Endothelial cell of umbilical vein (primary cell): ENCODE data around the gene PCDH8. TPM values are rescaled to one million over a fixed set of nuclear protein-coding genes. Genes with fewer than 3 reads are reported as not detected.
A peak's percentile ranks its signal among the peaks of the same experiment; 100 is the strongest.

Source experiments
- BruUV-seq: library from RNA; stranded (reverse); fragments of 400-500 nt; replicated peaks from 2 replicates; lab custom pipeline; 2021; lab: Mats Ljungman, UMichigan
- CTCF ChIA-PET: fragments of 300-600, 350-600 bp; sonication (Branson Sonifier 250); formaldehyde crosslinking; loops from one replicate; lab custom pipeline; 2021; ENCODE audit warnings: antibody characterized with exemption, inconsistent platforms; lab: Charles Lee
- POLR2A ChIA-PET: fragments of 300-600, 350-600 bp; sonication (Branson Sonifier 250); formaldehyde crosslinking; loops from one replicate; lab custom pipeline; 2021; ENCODE audit warnings: antibody characterized with exemption, inconsistent platforms; lab: Charles Lee
- DNase-seq: peaks from one replicate; pipeline ENCODE4 v3.0.0-alpha.2; 2011; ENCODE audit warnings: low read depth, low spot score
- FAIRE-seq: peaks from 2 replicates; lab custom pipeline; 2011; peaks lifted over from hg19 to GRCh38; lab: Jason Lieb, UNC
- H2AFZ ChIP-seq: 2 replicates; pipeline ENCODE4 v1.6.0; 2012; ENCODE audit warnings: low read depth, low read length, control low read depth, inconsistent platforms
- H3K27ac ChIP-seq: 2 replicates; pipeline ENCODE4 v1.5.1; 2011; ENCODE audit warnings: low read depth, mild to moderate bottlenecking, control low read depth, low read length, moderate library complexity; ENCODE audit not compliant: insufficient read depth
- H3K27me3 ChIP-seq, 2 experiments: 2 replicates each; pipeline versions ENCODE4 v1.6.0 to v1.6.1; 2011; ENCODE audit warnings: low read length in 2 of 2, mixed read lengths in 1 of 2; ENCODE audit not compliant: control insufficient read depth in 2 of 2, insufficient read depth in 2 of 2
- H3K36me3 ChIP-seq, 2 experiments: 2 replicates in 1 of 2; 3 replicates in 1 of 2; pipeline ENCODE4 v1.5.1; 2011; ENCODE audit warnings: low read length in 2 of 2, mild to moderate bottlenecking in 1 of 2, moderate library complexity in 1 of 2; ENCODE audit not compliant: control insufficient read depth in 2 of 2, insufficient read depth in 2 of 2; ENCODE audit errors: extremely low read depth in 1 of 2
- H3K4me1 ChIP-seq: 3 replicates; pipeline ENCODE4 v1.5.1; 2011; ENCODE audit warnings: mild to moderate bottlenecking, low read length; ENCODE audit not compliant: control insufficient read depth, insufficient read depth; ENCODE audit errors: extremely low read depth
- H3K4me2 ChIP-seq: 2 replicates; pipeline ENCODE4 v1.6.1; 2011; ENCODE audit warnings: low read length, control low read depth, mixed read lengths; ENCODE audit not compliant: insufficient read depth
- H3K4me3 ChIP-seq, 3 experiments: fragments of 200-600 bp in 1 of 3; sonication (generic), shearing (Covaris generic) in 1 of 3; replicated peaks in 1 of 3; 2 replicates each; pipeline ENCODE4 v1.5.1; 2011 to 2016; ENCODE audit warnings: control low read depth in 3 of 3, low read length in 3 of 3, mild to moderate bottlenecking in 2 of 3, inconsistent platforms in 1 of 3, low read depth in 1 of 3, moderate library complexity in 1 of 3; ENCODE audit not compliant: insufficient read depth in 1 of 3
- H3K79me2 ChIP-seq: 2 replicates; pipeline ENCODE4 v1.6.0; 2012; ENCODE audit warnings: low read length, inconsistent platforms; ENCODE audit not compliant: control insufficient read depth, insufficient read depth
- H3K9ac ChIP-seq: replicated peaks from 2 replicates; pipeline ENCODE3; 2011; ENCODE audit warnings: low read length, control low read depth; ENCODE audit not compliant: insufficient read depth; ENCODE audit errors: extremely low read depth
- H3K9me1 ChIP-seq: replicated peaks from 3 replicates; pipeline ENCODE4 v1.6.0; 2011; ENCODE audit warnings: mild to moderate bottlenecking, low read length; ENCODE audit not compliant: control insufficient read depth, insufficient read depth; ENCODE audit errors: extremely low read depth
- H3K9me3 ChIP-seq: replicated peaks from 2 replicates; pipeline ENCODE4 v1.5.1; 2012; ENCODE audit warnings: low read length, inconsistent platforms; ENCODE audit not compliant: control insufficient read depth, insufficient read depth
- H4K20me1 ChIP-seq: replicated peaks from 2 replicates; pipeline ENCODE3; 2011; ENCODE audit warnings: mild to moderate bottlenecking, low read length; ENCODE audit not compliant: control insufficient read depth, insufficient read depth; ENCODE audit errors: extremely low read depth
- CTCF ChIP-seq, 2 donors: IDR thresholded peaks; 1 replicate in 1 of 2; 2 replicates in 1 of 2; pipeline ENCODE4 v1.5.1; 2011; ENCODE audit warnings: low read length in 2 of 2, mild to moderate bottlenecking in 2 of 2, moderate library complexity in 2 of 2, control low read depth in 1 of 2, inconsistent platforms in 1 of 2, low read depth in 1 of 2; ENCODE audit not compliant: insufficient read depth in 1 of 2; ENCODE audit errors: extremely low read depth in 1 of 2
- EZH2 ChIP-seq: IDR thresholded peaks from 2 replicates; pipeline ENCODE4 v1.6.1; 2012; ENCODE audit warnings: borderline replicate concordance, low read depth, mild to moderate bottlenecking, moderate library complexity, low read length, inconsistent platforms; ENCODE audit not compliant: severe bottlenecking
- FOS ChIP-seq: IDR thresholded peaks from 2 replicates; pipeline ENCODE4 v1.6.1; 2011; ENCODE audit warnings: mild to moderate bottlenecking, low read length, moderate library complexity, borderline replicate concordance; ENCODE audit not compliant: insufficient read depth
- GATA2 ChIP-seq: IDR thresholded peaks from 2 replicates; pipeline ENCODE4 v1.7.0; 2011; ENCODE audit warnings: low read depth, mild to moderate bottlenecking, moderate library complexity, mixed read lengths, low read length; ENCODE audit not compliant: insufficient read length, insufficient read depth
- JUN ChIP-seq: IDR thresholded peaks from 2 replicates; pipeline ENCODE4 v1.6.1; 2011; ENCODE audit warnings: borderline replicate concordance, low read depth; ENCODE audit not compliant: insufficient read length, insufficient read depth
- MYC ChIP-seq: IDR thresholded peaks from one replicate; pipeline ENCODE4 v1.6.1; 2011; ENCODE audit warnings: mild to moderate bottlenecking, low read depth, low read length
- POLR2A ChIP-seq: IDR thresholded peaks from 2 replicates; pipeline ENCODE4 v1.6.1; 2012; ENCODE audit warnings: low read depth, mild to moderate bottlenecking, control low read depth, low read length
- POLR2AphosphoS5 ChIP-seq: IDR thresholded peaks from 2 replicates; pipeline ENCODE4 v1.6.1; 2012; ENCODE audit warnings: low read depth, mild to moderate bottlenecking, control low read depth, low read length, moderate library complexity; ENCODE audit not compliant: insufficient read depth
- dilution Hi-C: fragments of 300-500 bp; cut with MboI; formaldehyde crosslinking; loops from one replicate; pipeline ENCODE4 v1.15.0; 2019; ENCODE audit warnings: low sequenced_read_pairs; ENCODE audit not compliant: extremely low pct_ligation_motif_present
- intact Hi-C: fragments of 100-400 bp; cut with micrococcal nuclease; formaldehyde crosslinking; loops from one replicate; pipeline ENCODE4 v1.10.0; 2022
- polyA plus RNA-seq, 4 experiments: library from polyadenylated mRNA; depleted of rRNA in 3 of 4; stranded (reverse) in 3 of 4; unstranded in 1 of 4; fragments of >200 nt; gene quantifications; 2 replicates each; pipeline versions ENCODE4 v1.2.1 to v1.2.3, GENCODE V29; 2011 to 2012; ENCODE audit warnings: missing spikeins in 1 of 4
- total RNA-seq: library from RNA; stranded (reverse); gene quantifications from 2 replicates; pipeline ENCODE4 v1.2.3, GENCODE V29; 2021
- TF ChIP-seq, protein P1 (sequence below): IDR thresholded peaks from 2 replicates; pipeline ENCODE4 v1.6.1; 2011; ENCODE audit not compliant: insufficient read depth, insufficient read length

The PCDH8 gene
- total and polyA plus RNA-seq, 2 donors (not counting 3 experiments of a cell fraction or from before 2014, with no cell fraction given): not detected

DNA sequence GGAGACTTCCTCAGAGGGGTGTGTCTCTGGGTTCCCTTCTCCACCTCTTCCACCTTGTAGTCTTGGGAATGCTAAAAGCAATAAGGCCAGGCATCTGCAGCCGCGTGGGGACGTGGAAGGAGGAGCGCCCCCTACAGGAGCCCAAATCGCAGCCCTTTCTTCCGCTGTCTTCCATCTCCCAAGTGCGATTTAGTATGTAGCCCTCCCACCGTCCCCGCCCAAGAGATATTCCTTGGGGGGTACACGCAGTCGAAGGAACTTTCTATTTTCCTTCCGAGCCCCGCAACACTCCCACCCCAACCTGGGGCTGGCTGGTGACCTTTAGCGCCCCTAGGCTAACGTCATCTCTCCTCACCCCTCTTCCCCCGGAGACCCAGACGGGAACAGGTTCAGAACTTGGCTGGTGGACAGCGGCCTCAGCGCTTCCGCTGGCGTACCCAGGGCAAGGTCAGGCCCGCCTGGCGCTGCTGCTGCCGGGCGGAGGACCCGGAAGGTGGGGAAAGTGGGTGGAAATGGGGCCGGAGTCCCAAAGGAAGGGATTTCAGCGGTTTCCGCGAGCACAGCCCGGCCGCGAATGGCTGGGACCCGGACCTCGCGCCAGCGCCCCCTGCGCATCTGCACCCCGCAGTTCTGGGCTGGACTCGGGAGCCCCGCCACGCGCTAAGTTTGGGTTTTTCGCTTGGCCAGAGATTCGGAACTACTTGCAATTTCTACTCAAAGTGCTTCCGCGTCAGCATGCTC lies 2.1 kb upstream of the PCDH8 start:
- dilution Hi-C loops: no loop called here
- POLR2A ChIA-PET: no interaction called here
- DNase-seq: peak; percentile 20
- H3K79me2 ChIP-seq: no peaks in the 10 kb centered on the region
- H3K9me1 ChIP-seq: no peaks in the 10 kb centered on the region
- CTCF ChIA-PET: interaction anchor here (1.1 to 1.2 kb wide), 2 partner anchors 8 to 10 kb away, joined by 4 to 6 read pairs; no protein-coding TSS in a partner anchor
- intact Hi-C loops: loop anchor here (5.0 kb wide), 1 partner anchor 117 kb away; no protein-coding TSS in a partner anchor
- H3K27me3 ChIP-seq: peaks cover 48 to 70% of the 10 kb centered on the region in 2 experiments
- H2AFZ ChIP-seq: peak overlapping the region; percentile 33
- no peaks in the 10 kb centered on the region for H4K20me1 ChIP-seq
- peak; percentile 69 for FAIRE-seq
- H3K9ac ChIP-seq: no peak overlapping the region
- peak overlapping the region; percentile 42 to 56 (median 45) for H3K4me3 ChIP-seq
- no peak overlapping the region for H3K27ac ChIP-seq
- peak overlapping the region; percentile 81 for H3K4me2 ChIP-seq
- peaks cover 5% of the 10 kb centered on the region for H3K4me1 ChIP-seq
- BruUV-seq: no TSS peak
- no peaks in the 10 kb centered on the region for H3K9me3 ChIP-seq
- no peaks in the 10 kb centered on the region for H3K36me3 ChIP-seq
- TF ChIP-seq MYC: no peak
- no peak for TF ChIP-seq CTCF (IDR thresholded peaks at IDR 0.05; ENCODE audit: extremely low read depth in 1 of 2, insufficient read depth in 1 of 2, low read depth in 1 of 2, low read length in 2 of 2)

GRCh38 chr13:52850072-52850395 lies 1.6 kb upstream of the PCDH8 start:
- no peak for FAIRE-seq
- CTCF ChIA-PET: no interaction called here
- Histone ChIP-seq H3K27me3 (peaks cover 51 to 74% of the 10 kb centered on the region in 2 experiments), H3K9me3 (no peaks in the 10 kb centered on the region), H3K9me1 (no peaks in the 10 kb centered on the region), H3K36me3 (no peaks in the 10 kb centered on the region), H3K79me2 (no peaks in the 10 kb centered on the region), H3K4me1 (peaks cover 5% of the 10 kb centered on the region), H4K20me1 (no peaks in the 10 kb centered on the region), H2AFZ (no peak overlapping the region), H3K4me2 (no peak overlapping the region), H3K4me3 (no peak overlapping the region), H3K9ac (no peak overlapping the region), H3K27ac (no peak overlapping the region)
- intact Hi-C loops (loop anchor here (5.0 kb wide), 1 partner anchor 117 kb away; no protein-coding TSS in a partner anchor), dilution Hi-C loops (no loop called here)
- no TSS peak for BruUV-seq
- no peak for DNase-seq
- POLR2A ChIA-PET: no interaction called here
- TF ChIP-seq POLR2A (no peak), MYC (no peak), POLR2AphosphoS5 (no peak), JUN (no peak), CTCF (IDR thresholded peaks at IDR 0.05; ENCODE audit: extremely low read depth in 1 of 2, insufficient read depth in 1 of 2, low read depth in 1 of 2, low read length in 2 of 2) (no peak), GATA2 (no peak), EZH2 (no peak), FOS (no peak)
- TF ChIP-seq, protein P1, sequence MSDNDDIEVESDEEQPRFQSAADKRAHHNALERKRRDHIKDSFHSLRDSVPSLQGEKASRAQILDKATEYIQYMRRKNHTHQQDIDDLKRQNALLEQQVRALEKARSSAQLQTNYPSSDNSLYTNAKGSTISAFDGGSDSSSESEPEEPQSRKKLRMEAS: no peak
